ENCODE data around the gene NHSL2. TPM values are rescaled to one million over a fixed set of nuclear protein-coding genes. Genes with fewer than 3 reads are reported as not detected.

NHSL2 gene
- total RNA-seq, 1 donor from 2014 or later: 5.7 TPM

- intact Hi-C loops (cut with DNase I): loop anchor here (10.0 kb wide), 1 partner anchor 207 kb away; no protein-coding TSS in a partner anchor
- ATAC-seq (no peak), DNase-seq (ENCODE audit: missing footprints) (no peak)
Observed at GRCh38 chrX:71917621-71918343, 7.1 kb downstream of the NHSL2 start.

GRCh38 chrX:71919431-71919830, 8.8 kb downstream of the NHSL2 start:
- intact Hi-C loops (cut with DNase I): loop anchor here (10.0 kb wide), 1 partner anchor 205 kb away; no protein-coding TSS in a partner anchor

GRCh38 chrX:71919886-71920285, 9.2 kb downstream of the NHSL2 start:
- no peak for DNase-seq (ENCODE audit: missing footprints)
- ATAC-seq: no peak
- intact Hi-C loops (cut with DNase I): loop anchor here (10.0 kb wide), 1 partner anchor 205 kb away; no protein-coding TSS in a partner anchor

More at GRCh38 chrX:71919431-71919830, 8.8 kb downstream of the NHSL2 start:
- DNase-seq (ENCODE audit: missing footprints) (no peak), ATAC-seq (no peak)

GRCh38 chrX:71922686-71923085, 12.0 kb downstream of the NHSL2 start:
- intact Hi-C loops (cut with DNase I): no loop called here
- ATAC-seq (peak; percentile 48), DNase-seq (ENCODE audit: missing footprints) (no peak)

GRCh38 chrX:71923516-71923915, 12.9 kb downstream of the NHSL2 start:
- intact Hi-C loops (cut with DNase I): no loop called here
- DNase-seq (ENCODE audit: missing footprints) (no peak), ATAC-seq (no peak)

GRCh38 chrX:71927040-71927439, 16.4 kb downstream of the NHSL2 start:
- DNase-seq (ENCODE audit: missing footprints) (no peak), ATAC-seq (no peak)
- intact Hi-C loops (cut with DNase I): no loop called here

GRCh38 chrX:71928856-71929255, 18.2 kb downstream of the NHSL2 start:
- DNase-seq (ENCODE audit: missing footprints): no peak
- no peak for ATAC-seq

GRCh38 chrX:71930298-71930697, 19.7 kb downstream of the NHSL2 start:
- ATAC-seq (no peak), DNase-seq (ENCODE audit: missing footprints) (no peak)
- intact Hi-C loops (cut with DNase I): no loop called here

More at GRCh38 chrX:71928856-71929255, 18.2 kb downstream of the NHSL2 start:
- intact Hi-C loops (cut with DNase I): no loop called here

- DNase-seq (ENCODE audit: missing footprints) (no peak), ATAC-seq (peak; percentile 86)
- intact Hi-C loops (cut with DNase I): no loop called here
Observed at GRCh38 chrX:71935476-71935875, 24.8 kb downstream of the NHSL2 start.

GRCh38 chrX:71936632-71937031, 26.0 kb downstream of the NHSL2 start:
- ATAC-seq (no peak), DNase-seq (ENCODE audit: missing footprints) (no peak)
- intact Hi-C loops (cut with DNase I): no loop called here

- intact Hi-C loops (cut with DNase I): no loop called here
- no peak for DNase-seq (ENCODE audit: missing footprints)
Observed at GRCh38 chrX:71938371-71938770, 27.7 kb downstream of the NHSL2 start.

GRCh38 chrX:71941145-71941544, 30.5 kb downstream of the NHSL2 start:
- no peak for DNase-seq (ENCODE audit: missing footprints)
- intact Hi-C loops (cut with DNase I): no loop called here
- no peak for ATAC-seq

More at GRCh38 chrX:71938371-71938770, 27.7 kb downstream of the NHSL2 start:
- ATAC-seq: no peak

- DNase-seq (ENCODE audit: missing footprints) (no peak), ATAC-seq (peak; percentile 83)
- intact Hi-C loops (cut with DNase I): no loop called here
Observed at GRCh38 chrX:71941776-71942175, 31.1 kb downstream of the NHSL2 start.

- intact Hi-C loops (cut with DNase I): no loop called here
- no peak for DNase-seq (ENCODE audit: missing footprints)
- no peak for ATAC-seq
Observed at GRCh38 chrX:71944369-71944768, 33.7 kb downstream of the NHSL2 start.

- ATAC-seq: no peak
- no peak for DNase-seq (ENCODE audit: missing footprints)
- intact Hi-C loops (cut with DNase I): no loop called here
Observed at GRCh38 chrX:71945237-71945805, 34.7 kb downstream of the NHSL2 start.

- ATAC-seq (no peak), DNase-seq (ENCODE audit: missing footprints) (no peak)
- intact Hi-C loops (cut with DNase I): no loop called here
Observed at GRCh38 chrX:71949363-71949762, 38.7 kb downstream of the NHSL2 start.

- no peak for DNase-seq (ENCODE audit: missing footprints)
- ATAC-seq: no peak
- intact Hi-C loops (cut with DNase I): no loop called here
Observed at GRCh38 chrX:71949844-71950445, 39.3 kb downstream of the NHSL2 start.

GRCh38 chrX:71953391-71953790, 42.7 kb downstream of the NHSL2 start:
- intact Hi-C loops (cut with DNase I): no loop called here
- DNase-seq (ENCODE audit: missing footprints): no peak
- no peak for ATAC-seq

GRCh38 chrX:71953946-71954345, 43.3 kb downstream of the NHSL2 start:
- no peak for ATAC-seq

GRCh38 chrX:71954458-71954857, 43.8 kb downstream of the NHSL2 start:
- intact Hi-C loops (cut with DNase I): no loop called here
- DNase-seq (ENCODE audit: missing footprints) (no peak), ATAC-seq (no peak)

More at GRCh38 chrX:71953946-71954345, 43.3 kb downstream of the NHSL2 start:
- DNase-seq (ENCODE audit: missing footprints): no peak
- intact Hi-C loops (cut with DNase I): no loop called here
